Astrocyte (in vitro differentiated cells and primary cell): ENCODE results near the gene BCR. TPM values are rescaled to one million over a fixed set of nuclear protein-coding genes. Genes with fewer than 3 reads are reported as not detected.

Source experiments
- DNase-seq: peaks from one replicate; pipeline ENCODE4 v3.0.0-alpha.2; 2010; ENCODE audit warnings: low read depth
- FAIRE-seq: peaks from 2 replicates; lab custom pipeline; 2011; peaks lifted over from hg19 to GRCh38; lab: Jason Lieb, UNC
- H2AFZ ChIP-seq: 2 replicates; pipeline ENCODE4 v1.6.0; 2012; ENCODE audit warnings: low read depth, low read length, inconsistent platforms
- H3K27ac ChIP-seq: 2 replicates; pipeline ENCODE4 v1.5.1; 2011; ENCODE audit warnings: low read depth, low read length, inconsistent platforms
- H3K27me3 ChIP-seq: 2 replicates; pipeline ENCODE4 v1.6.0; 2011; ENCODE audit warnings: low read length, inconsistent platforms; ENCODE audit not compliant: insufficient read depth
- H3K36me3 ChIP-seq: 2 replicates; pipeline ENCODE4 v1.5.1; 2011; ENCODE audit warnings: low read length, inconsistent platforms; ENCODE audit not compliant: insufficient read depth
- H3K4me1 ChIP-seq: 2 replicates; pipeline ENCODE4 v1.5.1; 2011; ENCODE audit warnings: low read length, inconsistent platforms; ENCODE audit not compliant: insufficient read depth
- H3K4me2 ChIP-seq: 2 replicates; pipeline ENCODE4 v1.6.0; 2012; ENCODE audit warnings: low read length, inconsistent platforms
- H3K4me3 ChIP-seq: 2 replicates; pipeline ENCODE4 v1.5.1; 2011; ENCODE audit warnings: low read depth, mild to moderate bottlenecking, low read length, inconsistent platforms; ENCODE audit not compliant: insufficient read depth
- H3K79me2 ChIP-seq: 2 replicates; pipeline ENCODE4 v1.6.0; 2012; ENCODE audit warnings: mild to moderate bottlenecking, low read length, inconsistent platforms; ENCODE audit not compliant: insufficient read depth
- H3K9ac ChIP-seq: 2 replicates; pipeline ENCODE4 v1.6.0; 2012; ENCODE audit warnings: mild to moderate bottlenecking, low read length, inconsistent platforms
- H3K9me3 ChIP-seq: 2 replicates; pipeline ENCODE4 v1.5.1; 2012; ENCODE audit warnings: low read depth, mild to moderate bottlenecking, low read length, inconsistent platforms; ENCODE audit not compliant: insufficient read depth
- H4K20me1 ChIP-seq: 2 replicates; pipeline ENCODE4 v1.6.0; 2012; ENCODE audit warnings: low read length, inconsistent platforms; ENCODE audit not compliant: insufficient read depth
- H3K27ac Mint-ChIP-seq: one replicate; pipeline ENCODE4 v1.8.0; 2021; ENCODE audit warnings: mild to moderate bottlenecking, mixed read lengths; ENCODE audit not compliant: unreplicated experiment
- H3K27me3 Mint-ChIP-seq: one replicate; pipeline ENCODE4 v1.8.0; 2021; ENCODE audit warnings: low read depth, mixed read lengths; ENCODE audit not compliant: unreplicated experiment
- H3K36me3 Mint-ChIP-seq: one replicate; pipeline ENCODE4 v1.8.0; 2021; ENCODE audit warnings: low read depth, mixed read lengths; ENCODE audit not compliant: unreplicated experiment
- H3K4me1 Mint-ChIP-seq: one replicate; pipeline ENCODE4 v1.8.0; 2021; ENCODE audit warnings: low read depth, mixed read lengths; ENCODE audit not compliant: unreplicated experiment
- H3K4me3 Mint-ChIP-seq: one replicate; pipeline ENCODE4 v1.8.0; 2021; ENCODE audit warnings: mild to moderate bottlenecking, moderate library complexity, mixed read lengths; ENCODE audit not compliant: unreplicated experiment
- H3K9me3 Mint-ChIP-seq: one replicate; pipeline ENCODE4 v1.8.0; 2021; ENCODE audit warnings: mild to moderate bottlenecking, mixed read lengths; ENCODE audit not compliant: unreplicated experiment
- CTCF ChIP-seq: IDR thresholded peaks from 2 replicates; pipeline ENCODE4 v1.5.1; 2011; ENCODE audit warnings: low read depth, mild to moderate bottlenecking, inconsistent platforms, low read length, moderate library complexity; ENCODE audit not compliant: insufficient read depth
- EZH2 ChIP-seq: IDR thresholded peaks from 2 replicates; pipeline ENCODE4 v1.6.1; 2012; ENCODE audit warnings: mild to moderate bottlenecking, low read length, inconsistent platforms; ENCODE audit not compliant: insufficient read depth
- total RNA-seq: library from RNA; stranded (reverse); gene quantifications from 2 replicates; pipeline ENCODE4 v1.2.1, GENCODE V29; 2021

Gene BCR
- total RNA-seq, 1 donor from 2014 or later, result 48.9 TPM

- peaks cover 9% of the 10 kb centered on the region for H3K36me3 Mint-ChIP-seq
- Histone ChIP-seq H3K79me2 (peaks cover 81% of the 10 kb centered on the region), H3K4me3 (no peak overlapping the region), H3K36me3 (no peaks in the 10 kb centered on the region), H3K27ac (no peak overlapping the region), H2AFZ (no peak overlapping the region), H3K9ac (no peak overlapping the region), H4K20me1 (peaks cover 95% of the 10 kb centered on the region), H3K27me3 (no peaks in the 10 kb centered on the region), H3K4me2 (no peak overlapping the region), H3K9me3 (peaks cover 3% of the 10 kb centered on the region), H3K4me1 (peaks cover 36% of the 10 kb centered on the region)
- TF ChIP-seq CTCF (no peak), EZH2 (no peak)
- H3K9me3 Mint-ChIP-seq, result peaks cover 3% of the 10 kb centered on the region
- H3K27ac Mint-ChIP-seq, result no peak overlapping the region
- no peak overlapping the region for H3K4me3 Mint-ChIP-seq
- H3K27me3 Mint-ChIP-seq, result no peaks in the 10 kb centered on the region
- no peak for DNase-seq
- peaks cover 31% of the 10 kb centered on the region for H3K4me1 Mint-ChIP-seq
- FAIRE-seq, result no peak
Measured at GRCh38 chr22:23235425-23235824, 55.1 kb downstream of the BCR start.

DNA sequence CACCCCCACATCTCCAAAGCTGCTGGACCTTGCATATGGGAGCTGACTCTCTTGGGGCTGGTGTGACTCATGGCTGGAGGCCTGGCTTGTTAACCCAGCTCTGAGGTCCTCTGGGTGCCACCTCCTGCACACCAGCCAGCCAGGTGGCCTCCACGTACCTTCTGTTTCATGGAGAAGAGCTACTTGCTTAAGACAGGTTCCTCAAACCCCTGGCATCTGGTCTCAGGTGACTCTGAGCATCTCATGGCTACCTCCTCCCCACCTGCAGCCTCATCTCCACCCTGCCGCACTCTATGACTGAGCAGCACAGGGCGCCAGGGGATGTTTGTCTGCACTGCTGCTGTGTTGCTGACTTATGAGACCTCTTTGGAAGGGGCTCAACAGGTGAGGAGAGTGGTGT lies 55.7 kb downstream of the BCR start:
- DNase-seq (no peak), FAIRE-seq (no peak)
- Mint-ChIP-seq H3K27me3 (no peaks in the 10 kb centered on the region), H3K36me3 (peaks cover 6% of the 10 kb centered on the region), H3K4me1 (peaks cover 31% of the 10 kb centered on the region), H3K4me3 (no peak overlapping the region), H3K9me3 (peaks cover 3% of the 10 kb centered on the region), H3K27ac (no peak overlapping the region)
- Histone ChIP-seq H3K4me3 (no peak overlapping the region), H3K4me2 (no peak overlapping the region), H3K4me1 (peaks cover 36% of the 10 kb centered on the region), H3K27me3 (no peaks in the 10 kb centered on the region), H3K27ac (no peak overlapping the region), H3K9ac (no peak overlapping the region), H3K79me2 (peaks cover 81% of the 10 kb centered on the region), H3K36me3 (no peaks in the 10 kb centered on the region), H4K20me1 (peaks cover 94% of the 10 kb centered on the region), H3K9me3 (peaks cover 3% of the 10 kb centered on the region), H2AFZ (no peak overlapping the region)
- TF ChIP-seq CTCF, result no peak
- TF ChIP-seq EZH2, result no peak

- Mint-ChIP-seq H3K9me3 (peaks cover 3% of the 10 kb centered on the region), H3K36me3 (peaks cover 6% of the 10 kb centered on the region), H3K4me1 (peaks cover 32% of the 10 kb centered on the region), H3K4me3 (no peak overlapping the region), H3K27ac (no peak overlapping the region), H3K27me3 (no peaks in the 10 kb centered on the region)
- H3K4me3 ChIP-seq, result no peak overlapping the region
- H4K20me1 ChIP-seq, result peaks cover 95% of the 10 kb centered on the region
- no peak for TF ChIP-seq CTCF
- TF ChIP-seq EZH2, result no peak
- no peak for DNase-seq
- no peak overlapping the region for H3K9ac ChIP-seq
- no peak overlapping the region for H3K27ac ChIP-seq
- H3K9me3 ChIP-seq, result peaks cover 3% of the 10 kb centered on the region
- H3K36me3 ChIP-seq, result no peaks in the 10 kb centered on the region
- H3K27me3 ChIP-seq, result no peaks in the 10 kb centered on the region
- no peak overlapping the region for H2AFZ ChIP-seq
- peaks cover 82% of the 10 kb centered on the region for H3K79me2 ChIP-seq
- FAIRE-seq, result no peak
- peaks cover 36% of the 10 kb centered on the region for H3K4me1 ChIP-seq
- no peak overlapping the region for H3K4me2 ChIP-seq
Measured at GRCh38 chr22:23236440-23237184, 56.3 kb downstream of the BCR start.
